GM12891 (cell line): Measurements from ENCODE around the gene STX1B.

Experiments used
- POLR2A ChIP-seq: IDR thresholded peaks from 2 replicates; pipeline ENCODE4 v1.6.1; 2011; ENCODE audit warnings: low read depth, low read length, control low read depth
- POLR2AphosphoS5 ChIP-seq: IDR thresholded peaks from 2 replicates; pipeline ENCODE4 v1.6.1; 2011; ENCODE audit warnings: low read depth, low read length, control low read depth
- SPI1 ChIP-seq: IDR thresholded peaks from 2 replicates; pipeline ENCODE4 v1.6.1; 2011; ENCODE audit warnings: low read depth, low read length, control low read depth
- TAF1 ChIP-seq: IDR thresholded peaks from 2 replicates; pipeline ENCODE4 v1.6.1; 2011; ENCODE audit warnings: low read depth, low read length, control low read depth

DNA sequence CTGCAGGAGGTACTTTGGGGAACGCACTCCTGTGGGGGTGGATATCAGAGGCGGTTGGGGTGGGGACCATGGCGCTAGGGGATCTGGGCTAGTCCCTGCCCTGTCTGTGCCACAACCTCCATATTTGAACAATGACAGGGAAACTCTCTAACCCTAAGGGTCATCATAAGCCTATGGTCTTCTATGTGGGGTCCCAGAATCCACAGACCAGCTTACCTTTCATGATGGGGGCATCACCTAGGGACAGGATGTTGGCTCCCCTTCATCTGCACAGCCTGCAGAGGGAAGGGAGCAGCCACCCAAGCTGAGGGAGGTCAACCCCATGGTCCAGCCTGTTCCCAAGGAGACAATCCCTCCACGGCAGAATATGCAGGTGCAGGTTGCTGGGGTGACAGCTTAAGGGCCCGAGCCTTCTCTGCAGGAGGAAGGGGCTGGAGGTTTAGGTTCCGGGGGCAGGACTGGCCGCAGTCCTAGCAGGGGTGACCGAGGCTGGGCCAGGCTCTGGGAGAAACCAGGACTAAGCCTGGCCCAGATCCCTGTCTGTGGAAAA, 59.8 kb downstream of the STX1B start:
- TF ChIP-seq POLR2A (no peak), TAF1 (no peak), POLR2AphosphoS5 (no peak), SPI1 (no peak)
